HG03064 (cell line): ENCODE measurements around the gene CLEC10A.
"Not testable (repeated sequence)": the region's sequence is repeated elsewhere in the genome, so short reads cannot be mapped to it uniquely, and the experiment has no call there.

Experiments
- ATAC-seq: cut with Tn5 transposase; IDR thresholded peaks from one replicate; pipeline ENCODE4 v1.9.1; 2021; ENCODE audit warnings: low read depth; ENCODE audit not compliant: unreplicated experiment

CLEC10A gene

GRCh38 chr17:7079581-7080455 is at the start of gene CLEC10A:
CLEC10A (minus strand) TSS chr17:7080251; CDS start chr17:7078812, 1,439 bp downstream.
- no peak for ATAC-seq

GRCh38 chr17:7129311-7129710 is 49.3 kb upstream of the CLEC10A start:
- ATAC-seq: no peak

DNA sequence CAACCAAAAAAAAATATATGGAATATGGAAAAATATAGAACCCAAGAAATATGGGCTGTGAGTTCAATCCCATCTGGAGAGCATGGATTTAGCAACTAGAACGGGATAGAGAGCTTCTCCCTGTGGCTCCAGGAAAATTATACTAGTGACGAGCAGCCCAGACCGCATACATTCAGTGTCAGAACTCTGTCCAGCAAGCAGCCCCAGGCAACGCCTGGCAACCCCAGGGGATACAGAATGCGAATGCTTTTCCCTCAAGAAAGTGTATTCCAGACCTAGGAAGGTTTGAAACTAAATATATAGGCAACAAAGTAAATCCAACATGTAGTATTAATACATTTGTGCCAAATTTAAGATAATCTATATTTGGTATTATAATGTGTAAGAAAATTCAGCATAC is 48.1 kb upstream of the CLEC10A start:
- ATAC-seq: no peak

- ATAC-seq: not testable (repeated sequence)
Observed at GRCh38 chr17:7127501-7127900, 47.5 kb upstream of the CLEC10A start.

DNA sequence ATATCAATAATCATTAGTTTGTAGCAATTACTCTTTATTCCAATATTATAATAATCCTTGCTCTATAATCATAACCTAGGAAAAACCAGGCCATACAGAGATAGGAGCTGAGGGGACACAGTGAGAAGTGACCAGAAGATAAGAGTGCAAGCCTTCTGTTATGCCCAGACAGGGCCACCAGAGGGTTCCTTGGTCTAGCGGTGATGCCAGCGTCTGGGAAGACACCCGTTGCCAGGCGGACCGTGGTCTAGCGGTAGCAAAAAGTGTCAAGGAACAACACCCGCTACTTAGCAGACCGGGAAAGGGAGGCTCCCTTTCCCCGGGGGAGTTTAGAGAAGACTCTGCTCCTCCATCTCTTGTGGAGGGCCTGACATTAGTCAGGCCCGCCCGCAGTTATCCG is 46.3 kb upstream of the CLEC10A start:
- not testable (repeated sequence) for ATAC-seq

GRCh38 chr17:7124923-7125322 is 44.9 kb upstream of the CLEC10A start:
- ATAC-seq: no peak

DNA sequence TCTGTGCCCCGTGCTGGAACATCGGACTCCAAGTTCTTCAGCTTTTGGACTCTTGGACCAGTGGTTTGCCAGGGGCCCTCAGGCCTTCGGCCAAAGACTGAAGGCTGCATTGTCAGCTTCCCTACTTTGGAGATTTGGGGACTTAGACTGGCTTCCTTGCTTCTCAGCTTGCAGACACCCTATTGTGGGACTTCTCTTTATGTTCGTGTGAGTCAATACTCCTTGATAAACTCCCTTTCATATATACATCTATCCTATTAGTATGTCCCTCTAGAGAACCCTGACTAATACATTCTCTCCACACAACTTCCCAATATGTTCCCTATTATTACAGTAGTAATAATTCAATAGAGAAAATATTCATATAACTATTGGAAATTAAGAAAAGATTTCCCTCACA is 43.8 kb upstream of the CLEC10A start:
- no peak for ATAC-seq

DNA sequence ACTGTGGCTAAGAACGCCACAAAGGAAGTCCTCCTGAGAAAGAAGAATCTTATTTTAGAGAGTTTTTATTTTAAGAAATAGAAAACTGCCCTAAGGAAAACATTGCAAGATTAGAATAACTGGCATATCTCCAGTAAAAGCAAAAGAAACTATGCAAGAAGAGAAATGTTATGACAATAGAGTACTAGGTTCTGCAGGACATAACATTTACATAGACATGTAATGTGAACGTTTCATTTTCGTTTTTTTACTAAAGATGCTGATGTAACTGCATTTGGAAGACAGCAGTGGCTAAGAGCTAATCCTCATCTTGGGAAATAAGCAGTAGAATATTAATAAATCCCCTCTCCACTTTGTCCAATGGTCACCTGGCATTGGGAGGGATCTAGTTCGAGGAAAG is 42.3 kb upstream of the CLEC10A start:
- no peak for ATAC-seq

- ATAC-seq: not testable (repeated sequence)
Observed at GRCh38 chr17:7120635-7121034, 40.6 kb upstream of the CLEC10A start.

GRCh38 chr17:7120123-7120522 is 40.1 kb upstream of the CLEC10A start:
- ATAC-seq: no peak

DNA sequence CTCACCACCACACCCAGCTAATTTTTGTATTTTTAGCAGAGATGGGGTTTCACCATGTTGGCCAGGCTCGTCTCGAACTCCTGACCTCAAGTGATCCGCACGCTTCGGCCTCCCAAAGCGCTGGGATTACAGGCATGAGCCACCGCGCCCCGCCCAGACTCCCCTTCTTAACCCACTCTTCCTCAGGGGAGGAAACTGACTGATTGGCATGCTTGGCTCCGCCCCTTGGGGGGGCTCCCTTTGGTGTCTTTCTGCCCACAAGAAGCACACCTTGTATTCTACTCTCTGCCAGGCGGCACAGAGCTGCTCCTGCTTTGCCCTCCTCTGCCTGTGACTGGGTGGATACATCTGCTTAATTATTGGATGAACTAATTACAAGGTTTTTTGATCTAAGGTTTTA is 39.3 kb upstream of the CLEC10A start:
- no peak for ATAC-seq

DNA sequence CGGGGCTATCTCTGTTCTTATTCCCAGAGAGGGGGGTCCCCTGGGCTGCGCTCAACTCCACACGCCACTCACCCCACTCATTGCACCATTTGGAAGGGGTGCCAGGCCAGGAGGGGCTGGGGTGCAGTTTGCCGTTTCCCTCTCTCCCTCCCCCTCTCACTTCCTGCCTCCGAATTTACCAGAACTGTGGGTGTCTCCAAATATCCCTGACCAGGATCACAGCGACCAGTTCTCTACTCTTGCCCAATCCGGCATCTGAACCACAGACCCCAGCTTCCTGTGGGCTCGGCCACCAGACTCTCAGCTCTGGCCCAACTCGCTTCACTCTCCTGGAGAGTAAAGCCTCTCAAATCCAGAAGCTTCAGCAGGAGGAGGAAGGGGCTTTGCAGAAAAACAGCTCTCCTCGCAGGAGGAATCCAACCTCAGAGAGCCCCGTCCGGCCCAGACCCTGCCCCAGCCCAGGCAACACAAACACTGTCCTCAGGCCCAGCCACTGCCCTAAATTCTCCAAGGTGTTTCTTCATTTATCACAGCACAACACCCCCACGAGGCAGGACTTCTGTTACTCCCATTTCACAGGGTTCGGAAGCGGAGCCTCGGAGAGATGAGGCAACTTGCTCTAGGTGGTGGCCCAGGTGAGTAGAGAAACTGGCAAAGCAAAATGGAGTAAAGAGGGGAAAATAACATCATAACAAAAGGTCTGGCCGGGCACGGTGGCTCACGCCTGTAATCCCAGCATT is 35.0 kb upstream of the CLEC10A start:
- ATAC-seq: no peak

GRCh38 chr17:7114241-7114874 is 34.3 kb upstream of the CLEC10A start, which contains the start of gene ASGR2:
ASGR2 (minus strand) TSS chr17:7114822; CDS start chr17:7114240, 582 bp downstream.
- ATAC-seq: no peak

GRCh38 chr17:7113273-7114071 is 33.4 kb upstream of the CLEC10A start:
- ATAC-seq: no peak

DNA sequence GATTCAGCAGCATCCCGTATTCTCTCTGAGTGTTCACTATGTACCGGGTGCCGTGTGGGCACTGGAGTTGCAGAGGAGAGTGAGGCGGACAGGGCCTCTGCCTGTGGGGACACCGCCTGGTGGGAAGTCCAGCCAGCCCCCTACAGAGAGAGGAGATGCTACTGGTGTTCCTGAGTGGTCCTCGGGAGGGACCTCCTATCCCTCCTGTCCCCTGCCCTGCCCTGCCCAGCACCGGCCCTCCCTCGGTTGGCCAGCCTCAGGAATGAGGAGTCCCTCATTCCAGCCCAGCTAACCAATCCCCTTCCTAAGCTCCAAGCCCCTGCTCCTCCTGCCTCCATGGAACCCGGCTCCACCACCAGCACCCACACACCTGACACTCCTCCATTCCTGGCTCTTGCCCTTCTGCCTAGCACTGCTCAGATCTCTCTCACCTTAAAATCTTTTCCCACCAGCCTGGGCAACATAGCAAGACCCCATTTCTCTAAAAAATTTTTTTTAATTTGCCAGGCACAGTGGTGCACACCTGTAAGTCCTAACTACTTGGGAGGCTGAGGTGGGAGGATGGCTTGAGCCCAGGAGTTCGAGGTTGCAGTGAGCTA is 32.6 kb upstream of the CLEC10A start:
- no peak for ATAC-seq

DNA sequence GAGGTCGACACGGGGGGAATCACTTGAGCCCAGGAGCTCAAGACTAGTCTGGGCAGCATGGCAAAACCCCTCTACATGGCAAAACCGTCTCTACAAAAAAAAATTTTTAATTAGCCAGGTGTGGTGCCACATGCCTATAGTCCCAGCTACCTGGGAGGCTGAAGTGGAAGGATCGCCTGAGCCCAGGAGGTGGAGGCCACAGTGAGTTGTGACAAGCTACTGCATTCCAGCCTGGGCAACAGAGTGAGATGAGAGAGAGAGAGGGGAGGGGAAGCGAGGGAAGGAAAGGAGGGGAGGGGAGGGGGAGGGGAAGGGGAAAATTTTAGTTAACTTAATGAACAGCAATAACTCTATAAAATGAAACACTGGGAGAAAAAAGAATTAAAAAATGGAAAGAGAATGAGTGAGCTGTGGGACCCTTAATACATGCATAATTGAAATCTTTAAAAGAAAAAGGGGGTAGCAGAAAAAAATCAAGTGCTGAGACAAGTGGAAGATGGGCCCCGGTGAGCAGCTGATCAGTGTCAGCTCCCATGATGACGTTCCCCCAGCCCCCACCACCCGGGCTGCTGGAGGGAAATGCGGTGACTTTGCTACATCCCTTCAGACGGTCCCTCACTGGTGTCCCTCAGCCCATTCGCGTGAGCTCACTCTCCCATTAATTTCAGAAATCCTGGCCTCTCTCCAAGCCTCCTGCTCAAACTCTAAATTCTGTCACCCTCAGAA is 31.9 kb upstream of the CLEC10A start:
- ATAC-seq: no peak

- ATAC-seq: no peak
Observed at GRCh38 chr17:7110617-7111306, 30.7 kb upstream of the CLEC10A start.

DNA sequence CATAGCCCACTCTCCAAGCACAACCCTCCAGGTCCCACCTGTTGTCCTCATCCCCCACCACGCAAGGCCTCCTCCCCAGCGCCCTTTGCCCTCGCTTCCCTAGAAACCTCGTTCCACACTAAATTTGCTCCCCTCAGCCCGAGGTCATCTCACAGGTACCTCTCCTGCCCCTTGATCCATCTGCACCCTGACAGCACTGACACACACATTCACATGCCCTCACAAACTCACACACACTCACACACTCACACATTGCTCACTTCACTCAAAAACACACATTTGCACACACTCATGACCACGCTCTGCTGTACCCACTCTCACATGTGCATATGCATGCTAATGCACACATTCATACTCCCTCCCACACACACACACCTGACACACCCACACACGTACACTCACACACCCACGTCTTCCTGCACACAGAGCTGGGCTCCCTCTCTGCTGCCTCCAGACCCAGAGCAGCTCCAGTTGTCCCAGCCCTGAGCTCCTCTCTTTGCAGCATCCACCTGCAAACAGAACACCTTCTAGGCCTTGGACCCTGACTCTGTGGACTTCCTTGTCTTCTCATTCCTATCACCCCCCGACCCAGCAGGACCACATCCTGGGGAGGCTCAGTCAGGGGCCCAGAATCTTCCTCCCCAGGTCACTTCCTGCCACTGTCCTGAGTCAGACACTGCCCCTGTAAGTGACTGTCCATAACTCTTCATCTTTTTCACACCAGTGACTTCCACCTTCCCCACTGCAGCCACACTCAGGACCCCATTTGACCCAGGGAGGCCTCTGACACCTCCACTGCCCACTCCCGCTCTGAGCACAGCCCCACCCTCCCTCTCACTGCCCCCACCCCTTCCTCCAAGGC is 29.6 kb upstream of the CLEC10A start:
- no peak for ATAC-seq
